PC-9 (cell line): Measurements from ENCODE around the gene OR5K2. TPM values are rescaled to one million over a fixed set of nuclear protein-coding genes. Genes with fewer than 3 reads are reported as not detected.

Experiments
- BruUV-seq: library from RNA; stranded (reverse); fragments of 400-500 nt; replicated peaks from 2 replicates; lab custom pipeline; 2021; lab: Mats Ljungman, UMichigan
- CTCF ChIA-PET: fragments of 300-600 bp; sonication (Branson Sonifier 250); formaldehyde crosslinking; loops from one replicate; lab custom pipeline; 2022; ENCODE audit warnings: antibody characterized with exemption; lab: Charles Lee
- POLR2A ChIA-PET: fragments of 300-600 bp; sonication (Branson Sonifier 250); formaldehyde crosslinking; loops from one replicate; lab custom pipeline; 2022; ENCODE audit warnings: antibody characterized with exemption; ENCODE audit not compliant: unreplicated experiment; lab: Charles Lee
- DNase-seq, 2 experiments: peaks; one replicate each; pipeline versions ENCODE4 v3.0.0 to v3.0.0-alpha.2; 2015 to 2022; ENCODE audit warnings: mixed read lengths in 1 of 2
- H2AFZ ChIP-seq: fragments of 200-600 bp; sonication (generic); 2 replicates; pipeline ENCODE4 v1.8.1; 2017; ENCODE audit warnings: antibody characterized with exemption
- H3F3A ChIP-seq: fragments of 200-600 bp; sonication (generic); 2 replicates; pipeline ENCODE4 v1.8.1; 2017; ENCODE audit warnings: antibody characterized with exemption, mild to moderate bottlenecking, low read depth; ENCODE audit not compliant: insufficient read depth
- H3K27ac ChIP-seq: fragments of 200-600 bp; sonication (generic); 2 replicates; pipeline ENCODE4 v1.6.1; 2016; ENCODE audit warnings: mixed run types
- H3K27me3 ChIP-seq: fragments of 200-600 bp; sonication (generic); 2 replicates; pipeline ENCODE4 v1.6.1; 2016; ENCODE audit warnings: low read depth, mixed run types; ENCODE audit not compliant: insufficient read depth
- H3K36me3 ChIP-seq: fragments of 200-600 bp; sonication (generic); 2 replicates; pipeline ENCODE4 v1.6.1; 2016; ENCODE audit warnings: low read depth, mixed run types
- H3K4me1 ChIP-seq: fragments of 200-600 bp; sonication (generic); replicated peaks from 2 replicates; pipeline ENCODE4 v1.6.1; 2016; ENCODE audit warnings: mixed run types; ENCODE audit not compliant: insufficient read depth
- H3K4me2 ChIP-seq: fragments of 200-600 bp; sonication (generic); 2 replicates; pipeline ENCODE4 v1.6.1; 2017; ENCODE audit warnings: mixed run types
- H3K4me3 ChIP-seq: fragments of 200-600 bp; sonication (generic); 2 replicates; pipeline ENCODE4 v1.6.1; 2016; ENCODE audit warnings: mixed run types
- H3K79me2 ChIP-seq: fragments of 200-600 bp; sonication (generic); 2 replicates; pipeline ENCODE4 v1.6.1; 2017; ENCODE audit warnings: low read depth, mixed run types
- H3K9me2 ChIP-seq: fragments of 200-600 bp; sonication (generic); 2 replicates; pipeline ENCODE4 v1.8.1; 2017; ENCODE audit warnings: mild to moderate bottlenecking; ENCODE audit not compliant: insufficient read depth
- H3K9me3 ChIP-seq: fragments of 200-600 bp; sonication (generic); 2 replicates; pipeline ENCODE4 v1.8.1; 2016; ENCODE audit warnings: low read depth; ENCODE audit not compliant: insufficient read depth
- H4K20me1 ChIP-seq: fragments of 200-600 bp; sonication (generic); 2 replicates; pipeline ENCODE4 v1.8.1; 2017; ENCODE audit not compliant: insufficient read depth
- CTCF ChIP-seq: fragments of 200-600 bp; sonication (generic); conservative IDR thresholded peaks from 2 replicates; pipeline ENCODE4 v1.6.1; 2017; ENCODE audit warnings: mixed run types, antibody characterized with exemption, mild to moderate bottlenecking, moderate library complexity
- EZH2 ChIP-seq: fragments of 200-600 bp; sonication (generic); IDR thresholded peaks from 2 replicates; pipeline ENCODE4 v1.8.0; 2017; ENCODE audit warnings: antibody characterized with exemption, low read depth
- intact Hi-C: fragments of 100-400 bp; cut with micrococcal nuclease; formaldehyde crosslinking; loops from one replicate; pipeline ENCODE4 v1.10.0; 2022; ENCODE audit not compliant: unreplicated experiment
- total RNA-seq: library from RNA; stranded (reverse); gene quantifications from 2 replicates; pipeline ENCODE4 v1.2.3, GENCODE V29; 2021

Gene OR5K2
- total RNA-seq, 1 experiment from 2014 or later: not detected

GRCh38 chr3:98545940-98546339 is 48.5 kb downstream of the OR5K2 start:
- Histone ChIP-seq H3K4me2 (no peak overlapping the region), H3K4me3 (no peak overlapping the region), H3K9me3 (no peaks in the 10 kb centered on the region; the same call in 1 of the 2 replicates), H3K79me2 (no peaks in the 10 kb centered on the region), H3K27me3 (no peaks in the 10 kb centered on the region), H3F3A (no peaks in the 10 kb centered on the region), H4K20me1 (no peaks in the 10 kb centered on the region), H3K4me1 (no peaks in the 10 kb centered on the region), H3K27ac (no peak overlapping the region), H3K9me2 (no peaks in the 10 kb centered on the region), H2AFZ (no peak overlapping the region), H3K36me3 (no peaks in the 10 kb centered on the region)
- no peak for DNase-seq
- no TSS peak for BruUV-seq
- ChIA-PET POLR2A (no interaction called here), CTCF (interaction anchor here (0.7 kb wide), 1 partner anchor 954 kb away, joined by 3 read pairs; no protein-coding TSS in a partner anchor)
- TF ChIP-seq EZH2 (no peak), CTCF (no peak)
- intact Hi-C loops: no loop called here

Other genes with a start within 250 kb of the OR5K2 start
- not detected in 2 replicates for gene OR5H6, start 233.4 kb upstream of the OR5K2 start, total RNA-seq
- gene OR5H2, start 215.2 kb upstream of the OR5K2 start, total RNA-seq: not detected in 2 replicates
- gene OR5K4, start 143.8 kb upstream of the OR5K2 start, total RNA-seq: not detected in 2 replicates
- gene OR5K3, start 107.0 kb upstream of the OR5K2 start, total RNA-seq: not detected in 2 replicates
- gene OR5K1, start 34.5 kb upstream of the OR5K2 start, total RNA-seq: not detected in 2 replicates
- gene CLDND1, start 25.2 kb downstream of the OR5K2 start, total RNA-seq: 143 and 152 TPM in 2 replicates
- not detected in 2 replicates for gene GPR15, start 34.3 kb downstream of the OR5K2 start, total RNA-seq
- 30.4 and 35.2 TPM in 2 replicates for gene CPOX, start 95.9 kb downstream of the OR5K2 start, total RNA-seq